Cardiac muscle cell (in vitro differentiated cells and primary cell): Measurements from ENCODE around the gene COX14. TPM values are rescaled to one million over a fixed set of nuclear protein-coding genes. Genes with fewer than 3 reads are reported as not detected.

Experiments used
- DNase-seq, 2 donors: peaks; one replicate each; pipeline versions ENCODE4 v3.0.0 to v3.0.0-alpha.2; 2010 to 2017; ENCODE audit warnings: low read depth in 1 of 2, low spot score in 1 of 2
- H3K27ac ChIP-seq: fragments of 200-600 bp; sonication (generic); 2 replicates; pipeline ENCODE4 v1.5.1; 2016
- H3K27me3 ChIP-seq: fragments of 200-600 bp; sonication (generic); 2 replicates; pipeline ENCODE4 v1.6.0; 2016; ENCODE audit warnings: control low read depth
- H3K36me3 ChIP-seq: fragments of 200-600 bp; sonication (generic); 2 replicates; pipeline ENCODE4 v1.5.1; 2016; ENCODE audit warnings: control low read depth
- H3K4me1 ChIP-seq: fragments of 200-600 bp; sonication (generic); 2 replicates; pipeline ENCODE4 v1.8.1; 2017; ENCODE audit warnings: low read depth, mild to moderate bottlenecking, mixed run types
- H3K4me3 ChIP-seq: fragments of 200-600 bp; sonication (generic); 2 replicates; pipeline ENCODE4 v1.5.1; 2016; ENCODE audit warnings: mild to moderate bottlenecking
- H3K9me3 ChIP-seq: fragments of 200-600 bp; sonication (generic); 2 replicates; pipeline ENCODE4 v1.5.1; 2017; ENCODE audit warnings: low read depth, mild to moderate bottlenecking, control low read depth
- CTCF ChIP-seq: IDR thresholded peaks from 2 replicates; pipeline ENCODE4 v1.5.1; 2012; ENCODE audit warnings: low read depth, mild to moderate bottlenecking, low read length
- polyA plus RNA-seq: library from polyadenylated mRNA; unstranded; fragments of >200 nt; fragmentation: Nextera tagmentation; extraction: Ambion mirVana; gene quantifications from 2 replicates; pipeline ENCODE4 v1.2.1, GENCODE V29; 2016
- total RNA-seq: library from RNA; depleted of rRNA; stranded (reverse); fragments of >200 nt; gene quantifications from 2 replicates; pipeline ENCODE4 v1.2.3, GENCODE V29; 2016

The COX14 gene
- total and polyA plus RNA-seq, 2 experiments from 2014 or later: 43.9 to 265 TPM

- Histone ChIP-seq H3K4me3 (no peak overlapping the region), H3K36me3 (peaks cover 34% of the 10 kb centered on the region), H3K27ac (peak overlapping the region; percentile 6), H3K9me3 (no peaks in the 10 kb centered on the region), H3K4me1 (peaks cover 15% of the 10 kb centered on the region), H3K27me3 (no peaks in the 10 kb centered on the region)
- TF ChIP-seq CTCF: peak; percentile 57
- DNase-seq: peak; percentile 58 to 63
Measured at GRCh38 chr12:50101663-50102062, 10.4 kb upstream of the COX14 start.

- Histone ChIP-seq H3K27ac (peak overlapping the region; percentile 6), H3K4me3 (no peak overlapping the region), H3K9me3 (no peaks in the 10 kb centered on the region), H3K36me3 (peaks cover 30% of the 10 kb centered on the region), H3K27me3 (no peaks in the 10 kb centered on the region), H3K4me1 (peaks cover 15% of the 10 kb centered on the region)
- no peak for DNase-seq
- TF ChIP-seq CTCF: no peak
Measured at GRCh38 chr12:50102131-50102531, 9.9 kb upstream of the COX14 start.

- H3K4me1 ChIP-seq: peaks cover 15% of the 10 kb centered on the region
- no peak for DNase-seq
- no peak for TF ChIP-seq CTCF
- peak overlapping the region; percentile 49 for H3K27ac ChIP-seq
- no peaks in the 10 kb centered on the region for H3K27me3 ChIP-seq
- H3K4me3 ChIP-seq: no peak overlapping the region
- H3K36me3 ChIP-seq: peaks cover 26% of the 10 kb centered on the region
- H3K9me3 ChIP-seq: no peaks in the 10 kb centered on the region
Measured at GRCh38 chr12:50102646-50103309, 9.3 kb upstream of the COX14 start.

- Histone ChIP-seq H3K4me3 (no peak overlapping the region), H3K36me3 (peaks cover 20% of the 10 kb centered on the region), H3K27me3 (no peaks in the 10 kb centered on the region), H3K27ac (peak overlapping the region; percentile 49), H3K4me1 (peaks cover 15% of the 10 kb centered on the region), H3K9me3 (no peaks in the 10 kb centered on the region)
- DNase-seq: no peak
- no peak for TF ChIP-seq CTCF
Measured at GRCh38 chr12:50103351-50103750, 8.7 kb upstream of the COX14 start.

- Histone ChIP-seq H3K4me1 (peaks cover 16% of the 10 kb centered on the region), H3K27me3 (no peaks in the 10 kb centered on the region), H3K36me3 (peaks cover 15% of the 10 kb centered on the region), H3K9me3 (no peaks in the 10 kb centered on the region), H3K27ac (peak within 1 kb of the TSS; percentile 49), H3K4me3 (no peak within 1 kb of the TSS)
- TF ChIP-seq CTCF: no peak
- peak; percentile 54 to 75 for DNase-seq
Measured at GRCh38 chr12:50103767-50104321, 8.2 kb upstream of the COX14 start, which contains the start of gene GPD1. Gene GPD1, plus strand, starts transcription at chr12:50104008. Its CDS starts 43 bp downstream, at chr12:50104051.
